Gastroesophageal sphincter (tissue), 4 donors: ENCODE results near the gene PIP4K2A. TPM values are rescaled to one million over a fixed set of nuclear protein-coding genes. Genes with fewer than 3 reads are reported as not detected.
"Not testable (repeated sequence)": the region's sequence is repeated elsewhere in the genome, so short reads cannot be mapped to it uniquely, and the experiment has no call there.

Experiments used
- ATAC-seq: fragments of 150-250 bp; one replicate; pipeline ENCODE4 v1.9.1; 2016; ENCODE audit warnings: mild to moderate bottlenecking, moderate library complexity
- H3K27ac ChIP-seq, 4 donors: fragments of 200-600 bp; sonication (generic) in 3 of 4; 1 replicate in 3 of 4; 2 replicates in 1 of 4; pipeline ENCODE4 v1.5.1; 2016 to 2019
- H3K27me3 ChIP-seq: fragments of 200-600 bp; sonication (generic); one replicate; pipeline ENCODE4 v1.5.1; 2019
- H3K36me3 ChIP-seq, 2 donors: fragments of 200-600 bp; sonication (generic); one replicate each; pipeline ENCODE4 v1.5.1; 2019; ENCODE audit warnings: control low read depth in 1 of 2
- H3K4me1 ChIP-seq, 3 donors: fragments of 200-600 bp; sonication (generic); 1 replicate in 2 of 3; 2 replicates in 1 of 3; pipeline ENCODE4 v1.5.1; 2016 to 2019; ENCODE audit warnings: control low read depth in 2 of 3
- H3K4me3 ChIP-seq, 2 donors: fragments of 200-600 bp; sonication (generic); one replicate each; pipeline ENCODE4 v1.5.1; 2019; ENCODE audit warnings: mild to moderate bottlenecking in 1 of 2, moderate library complexity in 1 of 2
- H3K9me3 ChIP-seq, 3 donors: fragments of 200-600 bp; sonication (generic); one replicate each; pipeline ENCODE4 v1.5.1; 2017 to 2019; ENCODE audit warnings: control low read depth in 2 of 3
- EP300 ChIP-seq: sonication (generic); formaldehyde crosslinking; IDR thresholded peaks from one replicate; pipeline ENCODE4 v1.6.1; 2017; ENCODE audit warnings: antibody characterized with exemption, mild to moderate bottlenecking
- POLR2A ChIP-seq, 2 donors: fragments of 450-650 bp; IDR thresholded peaks; one replicate each; pipeline ENCODE4 v1.6.1; 2017; ENCODE audit warnings: antibody characterized with exemption in 2 of 2, mild to moderate bottlenecking in 2 of 2, moderate library complexity in 1 of 2
- POLR2AphosphoS5 ChIP-seq: sonication (generic); formaldehyde crosslinking; IDR thresholded peaks from one replicate; pipeline ENCODE4 v1.6.1; 2017; ENCODE audit warnings: antibody characterized with exemption
- WGBS, 2 donors: methylation state at CpG; one replicate each; pipeline ENCODE4 v1.1.5; 2018; ENCODE audit warnings: low coverage in 1 of 2; 5-methylcytosine and 5-hydroxymethylcytosine counted together
- total RNA-seq, 4 donors: library from RNA; depleted of rRNA; stranded (reverse); fragments of >200 nt; gene quantifications; one replicate each; pipeline ENCODE4 v1.1.0, GENCODE V29; 2016
- TF ChIP-seq, protein P1 (sequence below), 4 experiments: fragments of 200-600 bp in 2 of 4; fragments of 450-650 bp in 2 of 4; sonication (generic) in 1 of 4; IDR thresholded peaks; one replicate each; pipeline ENCODE4 v1.5.1; 2017 to 2019; ENCODE audit warnings: antibody characterized with exemption in 4 of 4, mild to moderate bottlenecking in 2 of 4, moderate library complexity in 2 of 4

Gene PIP4K2A
- total RNA-seq, 4 donors from 2014 or later, result 30.4 to 57.2 (median 51.3) TPM

DNA sequence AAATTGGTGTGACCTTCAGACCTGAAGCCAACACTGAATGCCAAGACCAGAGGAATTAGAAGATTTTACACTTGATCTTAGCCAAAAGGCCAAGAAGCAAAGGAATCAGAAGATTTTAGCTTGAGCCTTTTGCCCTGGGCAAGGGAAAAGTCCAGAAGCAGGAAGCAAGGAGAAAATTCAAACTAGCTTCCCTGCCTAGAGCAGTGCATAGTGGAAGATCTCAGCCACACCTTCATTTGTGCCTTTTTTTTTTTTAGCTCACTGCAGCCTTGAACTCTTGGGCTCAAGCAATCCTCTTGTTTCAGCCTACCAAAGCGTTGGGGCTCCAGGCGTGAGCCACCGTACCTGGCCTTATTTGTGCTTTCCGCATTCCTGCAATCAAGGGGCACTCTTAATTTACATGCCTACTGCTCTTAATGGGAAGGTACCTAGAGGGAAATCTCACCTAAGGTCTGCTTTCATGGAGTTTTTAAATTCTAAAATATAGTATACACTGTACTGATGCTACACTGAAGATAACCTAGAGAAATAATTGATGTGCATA is 8.3 kb upstream of the PIP4K2A start:
- no peaks in the 10 kb centered on the region for H3K9me3 ChIP-seq
- no peaks in the 10 kb centered on the region for H3K36me3 ChIP-seq
- H3K27me3 ChIP-seq, result no peaks in the 10 kb centered on the region
- ATAC-seq, result no peak
- H3K4me3 ChIP-seq, result no peak overlapping the region
- H3K4me1 ChIP-seq, result no peaks in the 10 kb centered on the region
- H3K27ac ChIP-seq, result no peak overlapping the region
- WGBS, 2 donors, result 74 to 94% methylated on average over 4 of the region's 4 CpGs
- TF ChIP-seq POLR2A (IDR thresholded peaks at IDR 0.05), result no peak
- TF ChIP-seq POLR2AphosphoS5, result no peak
- TF ChIP-seq, protein P1, sequence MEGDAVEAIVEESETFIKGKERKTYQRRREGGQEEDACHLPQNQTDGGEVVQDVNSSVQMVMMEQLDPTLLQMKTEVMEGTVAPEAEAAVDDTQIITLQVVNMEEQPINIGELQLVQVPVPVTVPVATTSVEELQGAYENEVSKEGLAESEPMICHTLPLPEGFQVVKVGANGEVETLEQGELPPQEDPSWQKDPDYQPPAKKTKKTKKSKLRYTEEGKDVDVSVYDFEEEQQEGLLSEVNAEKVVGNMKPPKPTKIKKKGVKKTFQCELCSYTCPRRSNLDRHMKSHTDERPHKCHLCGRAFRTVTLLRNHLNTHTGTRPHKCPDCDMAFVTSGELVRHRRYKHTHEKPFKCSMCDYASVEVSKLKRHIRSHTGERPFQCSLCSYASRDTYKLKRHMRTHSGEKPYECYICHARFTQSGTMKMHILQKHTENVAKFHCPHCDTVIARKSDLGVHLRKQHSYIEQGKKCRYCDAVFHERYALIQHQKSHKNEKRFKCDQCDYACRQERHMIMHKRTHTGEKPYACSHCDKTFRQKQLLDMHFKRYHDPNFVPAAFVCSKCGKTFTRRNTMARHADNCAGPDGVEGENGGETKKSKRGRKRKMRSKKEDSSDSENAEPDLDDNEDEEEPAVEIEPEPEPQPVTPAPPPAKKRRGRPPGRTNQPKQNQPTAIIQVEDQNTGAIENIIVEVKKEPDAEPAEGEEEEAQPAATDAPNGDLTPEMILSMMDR (IDR thresholded peaks at IDR 0.05), result no peak
- TF ChIP-seq EP300, result no peak

DNA sequence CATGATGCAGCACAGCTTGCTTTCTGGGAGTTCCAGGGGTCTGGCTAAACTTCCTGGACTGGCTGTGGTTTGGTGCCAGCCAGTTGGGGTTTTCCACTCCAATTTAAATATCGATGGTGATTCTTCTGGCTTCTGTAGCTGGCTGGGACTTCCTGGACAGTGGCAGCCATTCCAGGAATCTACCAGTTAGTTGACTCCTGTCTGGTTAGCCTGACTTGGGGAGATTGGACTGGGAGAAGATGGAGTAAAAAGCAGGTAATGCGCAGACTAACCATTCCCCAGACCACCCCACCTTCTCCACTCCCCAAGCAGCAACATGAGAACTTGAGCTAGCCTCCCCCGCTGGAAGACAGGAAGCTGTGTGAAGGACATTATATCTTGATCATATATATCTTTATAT is 6.3 kb upstream of the PIP4K2A start:
- Histone ChIP-seq H3K36me3 (no peaks in the 10 kb centered on the region), H3K9me3 (no peaks in the 10 kb centered on the region), H3K4me1 (no peaks in the 10 kb centered on the region), H3K27me3 (no peaks in the 10 kb centered on the region), H3K4me3 (no peak overlapping the region), H3K27ac (no peak overlapping the region)
- ATAC-seq, result no peak
- TF ChIP-seq POLR2AphosphoS5, result no peak
- TF ChIP-seq POLR2A (IDR thresholded peaks at IDR 0.05), result no peak
- TF ChIP-seq, protein P1 (IDR thresholded peaks at IDR 0.05), result no peak
- TF ChIP-seq EP300, result no peak
- WGBS, 2 donors, result 75 to 95% methylated on average over 3 of the region's 3 CpGs

DNA sequence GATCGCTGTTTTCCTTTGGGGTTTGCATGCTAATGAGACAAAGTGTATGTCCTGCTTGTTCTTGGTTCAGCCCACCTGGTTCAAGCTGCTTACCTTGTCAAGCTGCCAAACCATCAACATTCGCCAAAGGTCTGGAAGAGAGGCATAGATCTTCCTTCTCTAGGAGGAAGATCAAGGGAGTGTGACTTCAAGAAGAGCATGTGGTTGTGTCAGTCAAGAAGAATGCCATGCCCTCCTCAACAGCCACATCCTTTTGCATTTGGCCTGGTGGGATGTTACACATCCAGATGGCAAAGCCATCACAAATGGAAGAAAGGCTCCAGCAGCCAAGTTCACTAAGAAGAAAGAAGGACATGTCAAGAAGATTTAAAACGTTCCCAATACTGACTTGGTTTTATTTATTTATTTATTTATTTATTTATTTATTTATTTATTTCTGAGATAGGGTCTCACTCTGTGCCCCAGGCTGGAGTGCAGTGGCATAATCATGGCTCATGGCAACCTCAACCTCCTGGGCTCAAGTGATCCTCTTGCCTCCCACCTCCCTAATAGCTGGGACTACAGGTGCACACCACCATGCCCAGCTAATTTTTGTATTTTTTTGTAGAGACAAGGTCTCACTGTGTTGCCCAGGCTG is 5.1 kb upstream of the PIP4K2A start:
- H3K36me3 ChIP-seq, result no peaks in the 10 kb centered on the region
- H3K4me1 ChIP-seq, result peaks cover 0 to 6% (median 0%) of the 10 kb centered on the region in 3 donors
- no peak overlapping the region for H3K4me3 ChIP-seq
- TF ChIP-seq EP300, result no peak
- TF ChIP-seq POLR2A (IDR thresholded peaks at IDR 0.05), result no peak
- TF ChIP-seq, protein P1 (IDR thresholded peaks at IDR 0.05), result no peak
- no peak for TF ChIP-seq POLR2AphosphoS5
- 82 to 88% methylated on average over 2 to 3 of the region's 3 CpGs for WGBS, 2 donors
- no peak overlapping the region for H3K27ac ChIP-seq
- no peaks in the 10 kb centered on the region for H3K27me3 ChIP-seq
- no peak for ATAC-seq
- no peaks in the 10 kb centered on the region for H3K9me3 ChIP-seq

DNA sequence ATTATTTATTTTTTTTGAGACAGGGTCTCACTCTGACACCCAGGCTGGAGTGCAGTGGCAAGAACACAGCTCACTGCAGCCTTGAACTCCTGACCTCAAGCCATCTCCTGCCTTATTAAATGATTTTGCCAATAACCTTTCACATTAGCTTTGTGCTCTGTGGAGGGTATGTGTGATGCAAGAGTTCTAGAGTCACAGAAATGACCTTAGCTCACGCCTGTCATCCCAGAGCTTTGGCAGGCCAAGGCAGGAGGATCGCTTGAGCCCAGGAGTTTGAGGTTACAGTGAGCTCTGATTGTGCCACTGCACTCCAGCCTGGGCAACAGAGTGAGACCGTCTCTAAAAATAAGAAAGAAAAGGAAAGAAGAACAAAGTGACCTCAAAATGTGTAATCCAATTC is 4.3 kb upstream of the PIP4K2A start:
- H3K9me3 ChIP-seq, H3K4me1 ChIP-seq, ATAC-seq, H3K4me3 ChIP-seq, H3K27me3 ChIP-seq, H3K27ac ChIP-seq, H3K36me3 ChIP-seq: not testable (repeated sequence)
- WGBS, 2 donors, result 60 to 100% methylated on average over 1 of the region's 3 CpGs

DNA sequence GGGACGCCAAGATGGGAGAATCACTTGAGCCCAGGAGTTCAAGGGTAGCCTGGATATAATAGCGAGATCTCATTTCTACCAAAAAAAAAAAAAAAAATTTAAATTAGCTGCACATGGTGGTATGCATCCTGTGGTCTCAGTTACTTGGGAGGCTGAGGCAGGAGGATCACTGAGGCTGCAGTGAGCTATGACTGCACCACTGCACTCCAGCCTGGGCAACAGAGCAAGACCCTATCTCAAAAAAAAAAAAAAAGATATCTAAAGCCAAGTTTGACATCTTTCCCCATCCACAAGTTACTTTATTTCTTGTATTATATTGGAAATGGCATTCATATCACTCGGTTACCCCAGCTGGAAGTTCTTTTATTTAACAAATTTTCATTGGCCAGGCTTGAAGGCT is 3.4 kb upstream of the PIP4K2A start:
- no peaks in the 10 kb centered on the region for H3K36me3 ChIP-seq
- ATAC-seq, result no peak
- H3K27me3 ChIP-seq, result no peaks in the 10 kb centered on the region
- H3K27ac ChIP-seq, result no peak overlapping the region
- H3K4me1 ChIP-seq, result peaks cover 0 to 6% (median 0%) of the 10 kb centered on the region in 3 donors
- TF ChIP-seq EP300, result no peak
- TF ChIP-seq POLR2A (IDR thresholded peaks at IDR 0.05), result no peak
- H3K9me3 ChIP-seq, result no peaks in the 10 kb centered on the region
- WGBS, 2 donors, result 94 to 95% methylated on average over 2 to 3 of the region's 3 CpGs
- H3K4me3 ChIP-seq, result no peak overlapping the region

DNA sequence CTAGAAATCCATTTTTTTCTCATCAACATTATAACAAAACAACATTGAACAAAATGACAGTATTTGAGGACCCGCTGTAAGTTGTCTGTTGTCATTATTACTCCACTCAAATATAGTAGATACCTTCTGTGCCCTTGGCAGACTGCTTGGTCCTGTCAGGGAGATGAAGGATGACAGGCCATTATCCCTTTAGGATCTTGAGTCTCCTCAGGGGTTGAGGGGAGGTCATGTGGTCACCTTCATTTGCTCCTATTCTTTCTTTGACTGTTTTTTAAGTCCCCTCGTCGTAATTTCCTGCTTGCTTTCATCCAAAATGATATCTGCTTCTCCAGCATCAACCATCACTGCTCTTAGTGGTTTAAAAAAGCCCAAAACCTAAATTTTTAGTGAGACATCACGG is 2.6 kb upstream of the PIP4K2A start:
- Histone ChIP-seq H3K36me3 (no peaks in the 10 kb centered on the region), H3K4me3 (no peak overlapping the region), H3K9me3 (no peaks in the 10 kb centered on the region), H3K27ac (no peak overlapping the region), H3K27me3 (no peaks in the 10 kb centered on the region), H3K4me1 (peaks cover 0 to 14% (median 0%) of the 10 kb centered on the region in 3 donors)
- TF ChIP-seq, protein P1 (IDR thresholded peaks at IDR 0.05), result no peak
- no peak for TF ChIP-seq POLR2A (IDR thresholded peaks at IDR 0.05)
- TF ChIP-seq POLR2AphosphoS5, result no peak
- TF ChIP-seq EP300, result no peak
- WGBS, 2 donors, result 84 to 85% methylated on average over 2 to 4 of the region's 4 CpGs
- ATAC-seq, result no peak
